ENCODE data around the gene ERAP2. TPM values are rescaled to one million over a fixed set of nuclear protein-coding genes. Genes with fewer than 3 reads are reported as not detected.

The ERAP2 gene
- polyA plus RNA-seq, 1 donor (not counting 4 experiments of a cell fraction or from before 2014, with no cell fraction given), result 41.0 TPM

DNA sequence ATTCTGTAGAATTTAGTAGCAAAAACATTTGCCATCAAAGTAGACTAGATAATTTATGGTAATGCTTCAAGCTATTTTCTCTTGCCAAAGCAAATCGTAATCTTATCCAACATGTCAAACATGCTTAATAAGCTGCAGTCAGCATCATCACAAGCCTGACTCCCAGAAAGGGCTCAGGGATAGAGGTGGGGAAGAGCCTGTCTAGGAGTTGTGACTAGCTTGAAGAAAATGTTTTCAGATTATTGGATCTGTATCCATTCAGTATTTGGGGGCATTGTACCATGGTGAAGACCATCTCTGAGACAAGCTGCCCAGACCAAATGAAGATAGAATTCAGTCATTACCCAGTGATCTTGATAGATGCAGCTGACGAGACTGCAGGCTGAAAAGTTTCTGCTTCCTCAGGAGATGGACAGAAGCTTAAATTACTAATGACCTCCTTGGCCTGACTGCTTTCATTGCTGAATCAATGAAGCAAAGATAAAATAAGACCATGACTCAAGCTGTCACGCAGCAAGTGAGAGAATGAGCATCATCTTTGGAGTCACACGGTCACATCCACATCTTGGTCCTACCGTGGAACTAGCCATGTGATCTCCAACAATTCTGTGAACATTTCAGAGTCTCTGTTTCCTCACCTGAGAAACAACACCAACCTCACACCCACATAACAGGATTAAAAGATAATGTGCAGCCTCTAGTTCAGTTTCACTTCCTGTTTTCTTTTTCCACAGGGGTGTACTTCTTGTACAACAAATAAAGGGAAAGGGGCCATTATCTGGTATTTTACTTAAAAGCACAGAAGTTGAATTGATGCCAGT lies 9.4 kb downstream of the ERAP2 start:
- H3K9me1 ChIP-seq (ENCODE audit: control insufficient read depth, extremely low read depth, insufficient read depth, low read length), result no peaks in the 10 kb centered on the region
- dilution Hi-C loops (cut with MboI; ENCODE audit: extremely low pct_ligation_motif_present, low sequenced_read_pairs), result no loop called here
- no peaks in the 10 kb centered on the region for H3K9me3 ChIP-seq (ENCODE audit: control insufficient read depth, low read depth, low read length)
- no peaks in the 10 kb centered on the region for H4K20me1 ChIP-seq (ENCODE audit: control insufficient read depth, extremely low read depth, insufficient read depth, low read length)
- H3K79me2 ChIP-seq (ENCODE audit: control insufficient read depth, insufficient read depth, low read length), result no peaks in the 10 kb centered on the region
- no peak overlapping the region for H3K4me3 ChIP-seq (ENCODE audit: control insufficient read depth in 2 of 3, extremely low read depth in 1 of 3, insufficient read depth in 2 of 3, low read depth in 1 of 3, low read length in 3 of 3)
- no peak for DNase-seq (ENCODE audit: low read depth, low spot score)
- H2AFZ ChIP-seq (ENCODE audit: control insufficient read depth, low read length), result no peak overlapping the region
- H3K4me1 ChIP-seq (ENCODE audit: control insufficient read depth, extremely low read depth, insufficient read depth, low read length), result peaks cover 16% of the 10 kb centered on the region
- H3K9ac ChIP-seq (ENCODE audit: control insufficient read depth, extremely low read depth, insufficient read depth, low read length), result no peak overlapping the region
- TF ChIP-seq EZH2 (IDR thresholded peaks at IDR 0.05; ENCODE audit: low read length), result no peak
- TF ChIP-seq, protein P1, sequence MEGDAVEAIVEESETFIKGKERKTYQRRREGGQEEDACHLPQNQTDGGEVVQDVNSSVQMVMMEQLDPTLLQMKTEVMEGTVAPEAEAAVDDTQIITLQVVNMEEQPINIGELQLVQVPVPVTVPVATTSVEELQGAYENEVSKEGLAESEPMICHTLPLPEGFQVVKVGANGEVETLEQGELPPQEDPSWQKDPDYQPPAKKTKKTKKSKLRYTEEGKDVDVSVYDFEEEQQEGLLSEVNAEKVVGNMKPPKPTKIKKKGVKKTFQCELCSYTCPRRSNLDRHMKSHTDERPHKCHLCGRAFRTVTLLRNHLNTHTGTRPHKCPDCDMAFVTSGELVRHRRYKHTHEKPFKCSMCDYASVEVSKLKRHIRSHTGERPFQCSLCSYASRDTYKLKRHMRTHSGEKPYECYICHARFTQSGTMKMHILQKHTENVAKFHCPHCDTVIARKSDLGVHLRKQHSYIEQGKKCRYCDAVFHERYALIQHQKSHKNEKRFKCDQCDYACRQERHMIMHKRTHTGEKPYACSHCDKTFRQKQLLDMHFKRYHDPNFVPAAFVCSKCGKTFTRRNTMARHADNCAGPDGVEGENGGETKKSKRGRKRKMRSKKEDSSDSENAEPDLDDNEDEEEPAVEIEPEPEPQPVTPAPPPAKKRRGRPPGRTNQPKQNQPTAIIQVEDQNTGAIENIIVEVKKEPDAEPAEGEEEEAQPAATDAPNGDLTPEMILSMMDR (optimal IDR thresholded peaks at IDR 0.05 in 1 of 3, IDR thresholded peaks at IDR 0.05 in 1 of 3, conservative IDR thresholded peaks at IDR 0.05 in 1 of 3; ENCODE audit: extremely low read depth in 1 of 3, insufficient read depth in 2 of 3, low read length in 3 of 3), result no peak
- FAIRE-seq, result no peak
- H3K27me3 ChIP-seq (ENCODE audit: control insufficient read depth, extremely low read depth, insufficient read depth, low read length), result no peaks in the 10 kb centered on the region
- H3K4me2 ChIP-seq (ENCODE audit: control insufficient read depth, extremely low read depth, insufficient read depth, low read depth, low read length), result no peak overlapping the region
- H3K36me3 ChIP-seq (ENCODE audit: control insufficient read depth in 2 of 2, extremely low read depth in 1 of 2, insufficient read depth in 2 of 2, low read length in 2 of 2), result peaks cover 2 to 10% of the 10 kb centered on the region in 2 experiments
- no peak overlapping the region for H3K27ac ChIP-seq (ENCODE audit: control insufficient read depth, insufficient read depth, low read length)

DNA sequence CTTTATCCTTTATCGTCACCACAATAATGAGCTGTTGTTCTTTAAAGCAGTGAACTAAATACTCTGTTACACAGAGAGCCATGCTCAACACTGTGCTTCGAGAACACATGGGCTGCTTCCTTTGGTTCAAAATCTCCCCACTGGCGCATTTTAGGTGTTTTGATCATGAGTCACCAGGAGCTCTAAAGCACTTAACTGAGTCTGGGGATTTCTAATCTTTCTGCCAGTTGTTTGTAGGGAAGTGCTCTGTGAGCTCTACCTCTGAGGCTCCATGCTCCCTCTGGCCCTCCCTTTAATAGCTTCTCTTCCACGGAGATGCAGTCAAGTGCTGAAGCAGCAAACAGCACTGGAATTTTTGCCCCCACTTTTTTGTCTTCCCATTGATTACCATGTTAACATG lies 17.0 kb downstream of the ERAP2 start:
- Histone ChIP-seq H3K4me3 (ENCODE audit: control insufficient read depth in 2 of 3, extremely low read depth in 1 of 3, insufficient read depth in 2 of 3, low read depth in 1 of 3, low read length in 3 of 3) (no peak overlapping the region), H3K9me3 (ENCODE audit: control insufficient read depth, low read depth, low read length) (no peaks in the 10 kb centered on the region), H3K4me2 (ENCODE audit: control insufficient read depth, extremely low read depth, insufficient read depth, low read depth, low read length) (no peak overlapping the region), H3K4me1 (ENCODE audit: control insufficient read depth, extremely low read depth, insufficient read depth, low read length) (peaks cover 9% of the 10 kb centered on the region), H2AFZ (ENCODE audit: control insufficient read depth, low read length) (peak overlapping the region; percentile 36), H3K36me3 (ENCODE audit: control insufficient read depth in 2 of 2, extremely low read depth in 1 of 2, insufficient read depth in 2 of 2, low read length in 2 of 2) (peaks cover 2 to 9% of the 10 kb centered on the region in 2 experiments), H3K9me1 (ENCODE audit: control insufficient read depth, extremely low read depth, insufficient read depth, low read length) (no peaks in the 10 kb centered on the region), H3K79me2 (ENCODE audit: control insufficient read depth, insufficient read depth, low read length) (no peaks in the 10 kb centered on the region), H4K20me1 (ENCODE audit: control insufficient read depth, extremely low read depth, insufficient read depth, low read length) (no peaks in the 10 kb centered on the region), H3K27ac (ENCODE audit: control insufficient read depth, insufficient read depth, low read length) (peak overlapping the region; percentile 19), H3K27me3 (ENCODE audit: control insufficient read depth, extremely low read depth, insufficient read depth, low read length) (no peaks in the 10 kb centered on the region), H3K9ac (ENCODE audit: control insufficient read depth, extremely low read depth, insufficient read depth, low read length) (no peak overlapping the region)
- no peak for DNase-seq (ENCODE audit: low read depth, low spot score)
- dilution Hi-C loops (cut with MboI; ENCODE audit: extremely low pct_ligation_motif_present, low sequenced_read_pairs), result no loop called here
- FAIRE-seq, result peak; percentile 80
- TF ChIP-seq, protein P1 (optimal IDR thresholded peaks at IDR 0.05 in 1 of 3, IDR thresholded peaks at IDR 0.05 in 1 of 3, conservative IDR thresholded peaks at IDR 0.05 in 1 of 3; ENCODE audit: extremely low read depth in 1 of 3, insufficient read depth in 2 of 3, low read length in 3 of 3), result no peak
- no peak for TF ChIP-seq EZH2 (IDR thresholded peaks at IDR 0.05; ENCODE audit: low read length)
